ENCODE measurements around the gene FAM13A. TPM values are rescaled to one million over a fixed set of nuclear protein-coding genes. Genes with fewer than 3 reads are reported as not detected.

Gene FAM13A
- polyA plus RNA-seq, 1 donor from 2014 or later = 4.0 TPM

- no peaks in the 10 kb centered on the region for H3K79me2 ChIP-seq (replicated peaks; ENCODE audit: insufficient read depth, low read length)
- no peak overlapping the region for H3K4me2 ChIP-seq (ENCODE audit: low read length)
These were observed 188.5 kb downstream of the FAM13A start for GRCh38 chr4:88868510-88868909.

GRCh38 chr4:88866862-88867550 lies 190.0 kb downstream of the FAM13A start:
- no peaks in the 10 kb centered on the region for H4K20me1 ChIP-seq (ENCODE audit: insufficient read depth)
- H2AFZ ChIP-seq (ENCODE audit: low read depth, low read length) = no peak overlapping the region
- no peaks in the 10 kb centered on the region for H3K27me3 ChIP-seq (ENCODE audit: insufficient read depth, low read depth, low read length)
- no peak overlapping the region for H3K4me3 ChIP-seq (ENCODE audit: low read length)
- no peak overlapping the region for H3K4me2 ChIP-seq (ENCODE audit: low read length)
- H3K9me2 ChIP-seq (ENCODE audit: insufficient read depth, low read length) = no peaks in the 10 kb centered on the region
- H3K79me2 ChIP-seq (replicated peaks; ENCODE audit: insufficient read depth, low read length) = no peaks in the 10 kb centered on the region
- no peak overlapping the region for H3K27ac ChIP-seq (ENCODE audit: low read length)
- H3K9me3 ChIP-seq (ENCODE audit: low read length) = no peaks in the 10 kb centered on the region
- H3F3A ChIP-seq (ENCODE audit: insufficient read depth, low read length, poor library complexity, severe bottlenecking) = no peaks in the 10 kb centered on the region
- H3K9ac ChIP-seq (ENCODE audit: low read length) = no peak overlapping the region
- H3K36me3 ChIP-seq (ENCODE audit: insufficient read depth, low read length) = no peaks in the 10 kb centered on the region
- TF ChIP-seq POLR2AphosphoS5 (IDR thresholded peaks at IDR 0.05) (no peak), REST (IDR thresholded peaks at IDR 0.05; ENCODE audit: borderline replicate concordance) (no peak), EZH2 (IDR thresholded peaks at IDR 0.05; ENCODE audit: borderline replicate concordance, insufficient read depth, low read length, poor library complexity, severe bottlenecking) (no peak), MXI1 (conservative IDR thresholded peaks at IDR 0.05; ENCODE audit: poor library complexity, severe bottlenecking) (no peak), SMC3 (conservative IDR thresholded peaks at IDR 0.05; ENCODE audit: poor library complexity) (no peak)

More at GRCh38 chr4:88868510-88868909, 188.5 kb downstream of the FAM13A start:
- Histone ChIP-seq H3K27me3 (ENCODE audit: insufficient read depth, low read depth, low read length) (no peaks in the 10 kb centered on the region), H4K20me1 (ENCODE audit: insufficient read depth) (no peaks in the 10 kb centered on the region), H3K36me3 (ENCODE audit: insufficient read depth, low read length) (no peaks in the 10 kb centered on the region), H3F3A (ENCODE audit: insufficient read depth, low read length, poor library complexity, severe bottlenecking) (no peaks in the 10 kb centered on the region), H3K9ac (ENCODE audit: low read length) (no peak overlapping the region), H3K27ac (ENCODE audit: low read length) (no peak overlapping the region), H3K9me3 (ENCODE audit: low read length) (no peaks in the 10 kb centered on the region), H3K4me3 (ENCODE audit: low read length) (no peak overlapping the region), H2AFZ (ENCODE audit: low read depth, low read length) (no peak overlapping the region), H3K9me2 (ENCODE audit: insufficient read depth, low read length) (no peaks in the 10 kb centered on the region)
- no peak for TF ChIP-seq TAF1 (IDR thresholded peaks at IDR 0.05; ENCODE audit: low read depth)
- TF ChIP-seq EP300 (conservative IDR thresholded peaks at IDR 0.05; ENCODE audit: poor library complexity, severe bottlenecking) = no peak
- no peak for TF ChIP-seq POLR2AphosphoS5 (IDR thresholded peaks at IDR 0.05)
- TF ChIP-seq EZH2 (IDR thresholded peaks at IDR 0.05; ENCODE audit: borderline replicate concordance, insufficient read depth, low read length, poor library complexity, severe bottlenecking) = no peak
- TF ChIP-seq CTCF (IDR thresholded peaks at IDR 0.05; ENCODE audit: poor library complexity, severe bottlenecking) = no peak
- no peak for TF ChIP-seq REST (IDR thresholded peaks at IDR 0.05; ENCODE audit: borderline replicate concordance)
- no peak for TF ChIP-seq SMC3 (conservative IDR thresholded peaks at IDR 0.05; ENCODE audit: poor library complexity)
- no peak for TF ChIP-seq MXI1 (conservative IDR thresholded peaks at IDR 0.05; ENCODE audit: poor library complexity, severe bottlenecking)
- TF ChIP-seq RAD21 (conservative IDR thresholded peaks at IDR 0.05) = no peak
